HEK293 (cell line): ENCODE results near the gene USP1.

ENCODE experiments used
- BCL11B ChIP-seq: fragments of 450-650 bp; formaldehyde crosslinking; IDR thresholded peaks from 2 replicates; pipeline ENCODE4 v1.5.1; 2016; ENCODE audit warnings: low read depth, missing biosample characterization, missing genetic modification characterization
- BCL6B ChIP-seq: fragments of 450-650 bp; formaldehyde crosslinking; IDR thresholded peaks from 2 replicates; pipeline ENCODE4 v1.5.1; 2017; ENCODE audit warnings: missing biosample characterization, missing genetic modification characterization
- KLF10 ChIP-seq: fragments of 450-650 bp; IDR thresholded peaks from 2 replicates; pipeline ENCODE4 v1.5.1; 2018; ENCODE audit warnings: missing biosample characterization, mild to moderate bottlenecking, missing genetic modification characterization
- ZBTB21 ChIP-seq: fragments of 450-650 bp; formaldehyde crosslinking; IDR thresholded peaks from 2 replicates; pipeline ENCODE4 v1.5.1; 2017; ENCODE audit warnings: missing biosample characterization, missing genetic modification characterization
- ZBTB8A ChIP-seq: fragments of 450-650 bp; formaldehyde crosslinking; IDR thresholded peaks from 2 replicates; pipeline ENCODE4 v1.5.1; 2016; ENCODE audit warnings: missing biosample characterization, missing genetic modification characterization
- ZNF280D ChIP-seq: fragments of 450-650 bp; formaldehyde crosslinking; IDR thresholded peaks from 2 replicates; pipeline ENCODE4 v1.5.1; 2016; ENCODE audit warnings: missing biosample characterization, missing genetic modification characterization
- ZNF423 ChIP-seq: fragments of 450-650 bp; formaldehyde crosslinking; IDR thresholded peaks from 2 replicates; pipeline ENCODE4 v1.5.1; 2016; ENCODE audit warnings: missing biosample characterization, missing genetic modification characterization
- TF ChIP-seq, protein P1 (sequence below): sonication (generic); formaldehyde crosslinking; IDR thresholded peaks from 2 replicates; pipeline ENCODE4 v1.8.1; 2022; ENCODE audit warnings: mild to moderate bottlenecking, moderate library complexity, missing genetic modification reagents
- TF ChIP-seq, protein P2 (sequence below): fragments of 450-650 bp; formaldehyde crosslinking; IDR thresholded peaks from 2 replicates; pipeline ENCODE4 v1.5.1; 2016; ENCODE audit warnings: missing biosample characterization, missing genetic modification characterization
- TF ChIP-seq, protein P3 (sequence below): fragments of 450-650 bp; formaldehyde crosslinking; IDR thresholded peaks from 2 replicates; pipeline ENCODE4 v1.5.1; 2016; ENCODE audit warnings: missing biosample characterization, missing genetic modification characterization

- TF ChIP-seq ZNF280D (tag by site-specific recombination) (no peak), BCL11B (tag by site-specific recombination) (no peak), ZBTB21 (tag by site-specific recombination) (no peak), ZBTB8A (tag by site-specific recombination) (no peak), KLF10 (no peak; the same call in 1 of the 2 replicates), BCL6B (tag by site-specific recombination) (no peak), ZNF423 (tag by site-specific recombination) (no peak)
- TF ChIP-seq, protein P1, sequence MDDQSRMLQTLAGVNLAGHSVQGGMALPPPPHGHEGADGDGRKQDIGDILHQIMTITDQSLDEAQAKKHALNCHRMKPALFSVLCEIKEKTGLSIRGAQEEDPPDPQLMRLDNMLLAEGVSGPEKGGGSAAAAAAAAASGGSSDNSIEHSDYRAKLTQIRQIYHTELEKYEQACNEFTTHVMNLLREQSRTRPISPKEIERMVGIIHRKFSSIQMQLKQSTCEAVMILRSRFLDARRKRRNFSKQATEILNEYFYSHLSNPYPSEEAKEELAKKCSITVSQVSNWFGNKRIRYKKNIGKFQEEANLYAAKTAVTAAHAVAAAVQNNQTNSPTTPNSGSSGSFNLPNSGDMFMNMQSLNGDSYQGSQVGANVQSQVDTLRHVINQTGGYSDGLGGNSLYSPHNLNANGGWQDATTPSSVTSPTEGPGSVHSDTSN (CRISPR knock-in tag), result no peak
- TF ChIP-seq, protein P2, sequence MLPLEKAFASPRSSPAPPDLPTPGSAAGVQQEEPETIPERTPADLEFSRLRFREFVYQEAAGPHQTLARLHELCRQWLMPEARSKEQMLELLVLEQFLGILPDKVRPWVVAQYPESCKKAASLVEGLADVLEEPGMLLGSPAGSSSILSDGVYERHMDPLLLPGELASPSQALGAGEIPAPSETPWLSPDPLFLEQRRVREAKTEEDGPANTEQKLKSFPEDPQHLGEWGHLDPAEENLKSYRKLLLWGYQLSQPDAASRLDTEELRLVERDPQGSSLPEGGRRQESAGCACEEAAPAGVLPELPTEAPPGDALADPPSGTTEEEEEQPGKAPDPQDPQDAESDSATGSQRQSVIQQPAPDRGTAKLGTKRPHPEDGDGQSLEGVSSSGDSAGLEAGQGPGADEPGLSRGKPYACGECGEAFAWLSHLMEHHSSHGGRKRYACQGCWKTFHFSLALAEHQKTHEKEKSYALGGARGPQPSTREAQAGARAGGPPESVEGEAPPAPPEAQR, result no peak
- TF ChIP-seq, protein P3, sequence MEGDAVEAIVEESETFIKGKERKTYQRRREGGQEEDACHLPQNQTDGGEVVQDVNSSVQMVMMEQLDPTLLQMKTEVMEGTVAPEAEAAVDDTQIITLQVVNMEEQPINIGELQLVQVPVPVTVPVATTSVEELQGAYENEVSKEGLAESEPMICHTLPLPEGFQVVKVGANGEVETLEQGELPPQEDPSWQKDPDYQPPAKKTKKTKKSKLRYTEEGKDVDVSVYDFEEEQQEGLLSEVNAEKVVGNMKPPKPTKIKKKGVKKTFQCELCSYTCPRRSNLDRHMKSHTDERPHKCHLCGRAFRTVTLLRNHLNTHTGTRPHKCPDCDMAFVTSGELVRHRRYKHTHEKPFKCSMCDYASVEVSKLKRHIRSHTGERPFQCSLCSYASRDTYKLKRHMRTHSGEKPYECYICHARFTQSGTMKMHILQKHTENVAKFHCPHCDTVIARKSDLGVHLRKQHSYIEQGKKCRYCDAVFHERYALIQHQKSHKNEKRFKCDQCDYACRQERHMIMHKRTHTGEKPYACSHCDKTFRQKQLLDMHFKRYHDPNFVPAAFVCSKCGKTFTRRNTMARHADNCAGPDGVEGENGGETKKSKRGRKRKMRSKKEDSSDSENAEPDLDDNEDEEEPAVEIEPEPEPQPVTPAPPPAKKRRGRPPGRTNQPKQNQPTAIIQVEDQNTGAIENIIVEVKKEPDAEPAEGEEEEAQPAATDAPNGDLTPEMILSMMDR, result no peak
These were observed 797 bp upstream of the USP1 start for GRCh38 chr1:62436039-62436465.
